GM21825 (cell line): ENCODE results near the gene ZNF627.
"Not testable (repeated sequence)": the region's sequence is repeated elsewhere in the genome, so short reads cannot be mapped to it uniquely, and the experiment has no call there.

Experiments used
- ATAC-seq: cut with Tn5 transposase; IDR thresholded peaks from one replicate; pipeline ENCODE4 v1.9.1; 2021; ENCODE audit warnings: mild to moderate bottlenecking, moderate library complexity; ENCODE audit not compliant: unreplicated experiment

Gene ZNF627

GRCh38 chr19:11573763-11574162 lies 23.5 kb upstream of the ZNF627 start:
- ATAC-seq, result not testable (repeated sequence)

- ATAC-seq, result no peak
Observed at GRCh38 chr19:11574689-11575088, 22.6 kb upstream of the ZNF627 start.

GRCh38 chr19:11576227-11576626 lies 21.1 kb upstream of the ZNF627 start:
- no peak for ATAC-seq

GRCh38 chr19:11577451-11578257 lies 19.6 kb upstream of the ZNF627 start, which contains the start of gene ACP5:
TSS of gene ACP5 (minus strand) at chr19:11577645. CDS start at chr19:11577317, 328 bp downstream.
- ATAC-seq, result no peak

- ATAC-seq, result no peak
Observed at GRCh38 chr19:11578258-11579142, 18.8 kb upstream of the ZNF627 start.

- ATAC-seq, result no peak
Observed at GRCh38 chr19:11580116-11580515, 17.2 kb upstream of the ZNF627 start.

GRCh38 chr19:11581740-11582139 lies 15.5 kb upstream of the ZNF627 start:
- peak; percentile 63 for ATAC-seq

- ATAC-seq, result no peak
Observed at GRCh38 chr19:11586331-11586730, 11.0 kb upstream of the ZNF627 start.

- no peak for ATAC-seq
Observed at GRCh38 chr19:11587302-11587974, 9.8 kb upstream of the ZNF627 start.

GRCh38 chr19:11587975-11588631 lies 9.2 kb upstream of the ZNF627 start:
- no peak for ATAC-seq

GRCh38 chr19:11594084-11594483 lies 3.2 kb upstream of the ZNF627 start:
- no peak for ATAC-seq

GRCh38 chr19:11596156-11596555 lies 1.1 kb upstream of the ZNF627 start:
- no peak for ATAC-seq

GRCh38 chr19:11598103-11598483 lies 810 bp downstream of the ZNF627 start:
- ATAC-seq, result no peak

- ATAC-seq, result no peak
Observed at GRCh38 chr19:11598746-11599145, 1.5 kb downstream of the ZNF627 start.

GRCh38 chr19:11599704-11600103 lies 2.4 kb downstream of the ZNF627 start:
- not testable (repeated sequence) for ATAC-seq

- no peak for ATAC-seq
Observed at GRCh38 chr19:11606484-11606883, 9.2 kb downstream of the ZNF627 start.

- no peak for ATAC-seq
Observed at GRCh38 chr19:11611730-11612129, 14.4 kb downstream of the ZNF627 start.

- no peak for ATAC-seq
Observed at GRCh38 chr19:11612816-11613511, 15.7 kb downstream of the ZNF627 start.

- ATAC-seq, result no peak
Observed at GRCh38 chr19:11617180-11618062, 20.1 kb downstream of the ZNF627 start.
